K562 (cell line): Measurements from ENCODE around the gene MRPL10.

Source experiments
- BHLHE40 ChIP-seq: IDR thresholded peaks from 2 replicates; pipeline ENCODE4 v1.6.1; 2011; ENCODE audit warnings: low read length, improper control_type of control experiment
- BRCA1 ChIP-seq, 2 experiments: fragments of 450-650 bp in 1 of 2; sonication (generic) in 1 of 2; formaldehyde crosslinking in 1 of 2; IDR thresholded peaks; 2 replicates each; pipeline versions ENCODE4 v1.5.0 to v1.6.1; 2017 to 2020; ENCODE audit warnings: mild to moderate bottlenecking in 1 of 2, missing genetic modification reagents in 1 of 2
- IRF2 ChIP-seq: sonication (generic); formaldehyde crosslinking; IDR thresholded peaks from 2 replicates; pipeline ENCODE4 v1.8.1; 2022; ENCODE audit warnings: mild to moderate bottlenecking, missing genetic modification reagents
- NEUROD1 ChIP-seq: fragments of 150-350 bp; IDR thresholded peaks from 2 replicates; pipeline ENCODE4 v1.6.1; 2014; ENCODE audit warnings: borderline replicate concordance, low read length, low read depth; ENCODE audit not compliant: partially characterized antibody
- NR2C1 ChIP-seq, 2 experiments: fragments of 450-650 bp; IDR thresholded peaks; 2 replicates each; pipeline ENCODE4 v1.6.1; 2017; ENCODE audit warnings: mild to moderate bottlenecking in 2 of 2, antibody characterized with exemption in 1 of 2, inconsistent platforms in 1 of 2, missing compliant biosample characterization in 1 of 2, missing genetic modification characterization in 1 of 2
- POLR2AphosphoS5 ChIP-seq: IDR thresholded peaks from 2 replicates; pipeline ENCODE4 v1.6.1; 2011; ENCODE audit warnings: mild to moderate bottlenecking, low read depth, low read length, moderate library complexity; ENCODE audit not compliant: control insufficient read depth, insufficient read depth
- RFX1 ChIP-seq: fragments of 450-650 bp; IDR thresholded peaks from 2 replicates; pipeline ENCODE4 v1.6.1; 2016; ENCODE audit warnings: mild to moderate bottlenecking, moderate library complexity
- TEAD4 ChIP-seq, 2 experiments: sonication (generic) in 1 of 2; formaldehyde crosslinking in 1 of 2; IDR thresholded peaks; 2 replicates each; pipeline versions ENCODE4 v1.6.1 to v1.8.0; 2012 to 2022; ENCODE audit warnings: borderline replicate concordance in 1 of 2, inconsistent platforms in 1 of 2, low read length in 1 of 2, mild to moderate bottlenecking in 1 of 2, missing genetic modification reagents in 1 of 2
- ZBTB1 ChIP-seq: sonication (generic); formaldehyde crosslinking; IDR thresholded peaks from 2 replicates; pipeline ENCODE4 v1.8.1; 2023; ENCODE audit warnings: missing genetic modification reagents, low read depth, mild to moderate bottlenecking, borderline replicate concordance
- ZNF551 ChIP-seq: fragments of 250-450 bp; sonication (Bioruptor Pico); IDR thresholded peaks from 2 replicates; pipeline ENCODE4 v1.5.0; 2021; ENCODE audit warnings: mild to moderate bottlenecking, moderate library complexity
- TF ChIP-seq, protein P1 (sequence below), 3 experiments: IDR thresholded peaks in 2 of 3; conservative IDR thresholded peaks in 1 of 3; 2 replicates each; pipeline ENCODE4 v1.5.1; 2011 to 2012; ENCODE audit warnings: low read length in 3 of 3, mild to moderate bottlenecking in 3 of 3, control low read depth in 2 of 3, improper control_type of control experiment in 1 of 3, inconsistent platforms in 1 of 3, low read depth in 1 of 3, mixed read lengths in 1 of 3, moderate library complexity in 1 of 3; ENCODE audit not compliant: insufficient read depth in 2 of 3
- TF ChIP-seq, protein P2 (sequence below): fragments of 450-650 bp; IDR thresholded peaks from 2 replicates; pipeline ENCODE4 v1.6.1; 2017; ENCODE audit warnings: antibody characterized with exemption
- TF ChIP-seq, protein P3 (sequence below), 2 experiments: fragments of 450-650 bp; IDR thresholded peaks; 2 replicates each; pipeline ENCODE4 v1.6.1; 2016
- TF ChIP-seq, protein P4 (sequence below): fragments of 200-800 bp; sonication (Bioruptor generic); IDR thresholded peaks from 2 replicates; pipeline ENCODE4 v1.6.1; 2016; ENCODE audit warnings: missing genetic modification characterization, missing compliant biosample characterization

DNA sequence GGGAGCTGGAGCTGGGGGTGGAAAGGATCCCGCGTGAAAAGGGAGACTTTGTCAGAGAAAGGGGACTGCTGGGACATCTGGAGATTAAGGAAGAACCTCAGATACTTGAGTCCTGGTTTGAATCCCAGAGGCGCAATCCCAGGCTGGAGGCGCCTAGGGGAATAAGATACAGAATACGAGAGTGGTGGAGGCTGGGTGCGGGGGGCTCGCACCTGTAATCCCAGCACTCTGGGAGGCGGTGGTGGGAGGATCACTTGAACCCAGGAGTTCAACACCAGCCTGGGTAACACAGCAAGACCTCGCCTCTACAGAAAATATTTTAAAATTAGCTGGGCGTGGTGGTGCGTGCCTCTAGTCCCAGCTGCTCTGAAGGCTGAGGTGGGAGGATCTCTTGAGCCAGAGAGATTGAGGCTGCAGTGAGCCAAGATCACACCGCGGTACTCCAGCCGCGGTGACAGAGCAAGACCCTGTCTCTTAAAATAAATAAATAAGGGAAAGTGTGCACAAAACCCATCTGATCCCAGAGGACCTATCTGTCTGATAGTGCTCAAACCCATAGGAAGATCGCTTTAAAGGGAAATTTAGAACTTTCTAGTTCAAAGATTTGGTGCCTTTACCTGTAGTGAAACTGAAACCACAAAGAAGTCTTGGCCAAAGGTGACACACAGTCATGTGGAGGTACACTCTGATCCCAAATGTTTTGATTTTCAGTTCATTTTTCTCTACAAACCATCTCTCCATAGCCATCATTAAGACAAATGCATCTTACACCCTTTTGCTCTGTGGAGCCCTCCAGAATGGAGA, 10.3 kb upstream of the MRPL10 start:
- TF ChIP-seq POLR2AphosphoS5 (no peak), IRF2 (no peak), TEAD4 (IDR thresholded peaks at IDR 0.05; ENCODE audit: low read length) (no peak), TEAD4 (CRISPR knock-in tag; IDR thresholded peaks at IDR 0.05; ENCODE audit: borderline replicate concordance) (no peak), ZNF551 (CRISPR knock-in tag) (no peak), RFX1 (no peak), NR2C1 (IDR thresholded peaks at IDR 0.05) (no peak), NR2C1 (tag; IDR thresholded peaks at IDR 0.05) (no peak), BRCA1 (IDR thresholded peaks at IDR 0.05) (no peak), BRCA1 (CRISPR knock-in tag; IDR thresholded peaks at IDR 0.05) (no peak), NEUROD1 (no peak), BHLHE40 (no peak), ZBTB1 (no peak)
- TF ChIP-seq, protein P1, sequence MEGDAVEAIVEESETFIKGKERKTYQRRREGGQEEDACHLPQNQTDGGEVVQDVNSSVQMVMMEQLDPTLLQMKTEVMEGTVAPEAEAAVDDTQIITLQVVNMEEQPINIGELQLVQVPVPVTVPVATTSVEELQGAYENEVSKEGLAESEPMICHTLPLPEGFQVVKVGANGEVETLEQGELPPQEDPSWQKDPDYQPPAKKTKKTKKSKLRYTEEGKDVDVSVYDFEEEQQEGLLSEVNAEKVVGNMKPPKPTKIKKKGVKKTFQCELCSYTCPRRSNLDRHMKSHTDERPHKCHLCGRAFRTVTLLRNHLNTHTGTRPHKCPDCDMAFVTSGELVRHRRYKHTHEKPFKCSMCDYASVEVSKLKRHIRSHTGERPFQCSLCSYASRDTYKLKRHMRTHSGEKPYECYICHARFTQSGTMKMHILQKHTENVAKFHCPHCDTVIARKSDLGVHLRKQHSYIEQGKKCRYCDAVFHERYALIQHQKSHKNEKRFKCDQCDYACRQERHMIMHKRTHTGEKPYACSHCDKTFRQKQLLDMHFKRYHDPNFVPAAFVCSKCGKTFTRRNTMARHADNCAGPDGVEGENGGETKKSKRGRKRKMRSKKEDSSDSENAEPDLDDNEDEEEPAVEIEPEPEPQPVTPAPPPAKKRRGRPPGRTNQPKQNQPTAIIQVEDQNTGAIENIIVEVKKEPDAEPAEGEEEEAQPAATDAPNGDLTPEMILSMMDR (IDR thresholded peaks at IDR 0.05 in 2 of 3, conservative IDR thresholded peaks at IDR 0.05 in 1 of 3; ENCODE audit: insufficient read depth in 2 of 3, low read depth in 1 of 3, low read length in 3 of 3) = peak in 1 of 3 experiments; percentile 21; a peak in 1 of 6 replicates
- TF ChIP-seq, protein P2, sequence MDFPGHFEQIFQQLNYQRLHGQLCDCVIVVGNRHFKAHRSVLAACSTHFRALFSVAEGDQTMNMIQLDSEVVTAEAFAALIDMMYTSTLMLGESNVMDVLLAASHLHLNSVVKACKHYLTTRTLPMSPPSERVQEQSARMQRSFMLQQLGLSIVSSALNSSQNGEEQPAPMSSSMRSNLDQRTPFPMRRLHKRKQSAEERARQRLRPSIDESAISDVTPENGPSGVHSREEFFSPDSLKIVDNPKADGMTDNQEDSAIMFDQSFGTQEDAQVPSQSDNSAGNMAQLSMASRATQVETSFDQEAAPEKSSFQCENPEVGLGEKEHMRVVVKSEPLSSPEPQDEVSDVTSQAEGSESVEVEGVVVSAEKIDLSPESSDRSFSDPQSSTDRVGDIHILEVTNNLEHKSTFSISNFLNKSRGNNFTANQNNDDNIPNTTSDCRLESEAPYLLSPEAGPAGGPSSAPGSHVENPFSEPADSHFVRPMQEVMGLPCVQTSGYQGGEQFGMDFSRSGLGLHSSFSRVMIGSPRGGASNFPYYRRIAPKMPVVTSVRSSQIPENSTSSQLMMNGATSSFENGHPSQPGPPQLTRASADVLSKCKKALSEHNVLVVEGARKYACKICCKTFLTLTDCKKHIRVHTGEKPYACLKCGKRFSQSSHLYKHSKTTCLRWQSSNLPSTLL = no peak
- TF ChIP-seq, protein P3, sequence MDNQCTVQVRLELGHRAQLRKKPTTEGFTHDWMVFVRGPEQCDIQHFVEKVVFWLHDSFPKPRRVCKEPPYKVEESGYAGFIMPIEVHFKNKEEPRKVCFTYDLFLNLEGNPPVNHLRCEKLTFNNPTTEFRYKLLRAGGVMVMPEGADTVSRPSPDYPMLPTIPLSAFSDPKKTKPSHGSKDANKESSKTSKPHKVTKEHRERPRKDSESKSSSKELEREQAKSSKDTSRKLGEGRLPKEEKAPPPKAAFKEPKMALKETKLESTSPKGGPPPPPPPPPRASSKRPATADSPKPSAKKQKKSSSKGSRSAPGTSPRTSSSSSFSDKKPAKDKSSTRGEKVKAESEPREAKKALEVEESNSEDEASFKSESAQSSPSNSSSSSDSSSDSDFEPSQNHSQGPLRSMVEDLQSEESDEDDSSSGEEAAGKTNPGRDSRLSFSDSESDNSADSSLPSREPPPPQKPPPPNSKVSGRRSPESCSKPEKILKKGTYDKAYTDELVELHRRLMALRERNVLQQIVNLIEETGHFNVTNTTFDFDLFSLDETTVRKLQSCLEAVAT (IDR thresholded peaks at IDR 0.05) = no peak
- TF ChIP-seq, protein P4, sequence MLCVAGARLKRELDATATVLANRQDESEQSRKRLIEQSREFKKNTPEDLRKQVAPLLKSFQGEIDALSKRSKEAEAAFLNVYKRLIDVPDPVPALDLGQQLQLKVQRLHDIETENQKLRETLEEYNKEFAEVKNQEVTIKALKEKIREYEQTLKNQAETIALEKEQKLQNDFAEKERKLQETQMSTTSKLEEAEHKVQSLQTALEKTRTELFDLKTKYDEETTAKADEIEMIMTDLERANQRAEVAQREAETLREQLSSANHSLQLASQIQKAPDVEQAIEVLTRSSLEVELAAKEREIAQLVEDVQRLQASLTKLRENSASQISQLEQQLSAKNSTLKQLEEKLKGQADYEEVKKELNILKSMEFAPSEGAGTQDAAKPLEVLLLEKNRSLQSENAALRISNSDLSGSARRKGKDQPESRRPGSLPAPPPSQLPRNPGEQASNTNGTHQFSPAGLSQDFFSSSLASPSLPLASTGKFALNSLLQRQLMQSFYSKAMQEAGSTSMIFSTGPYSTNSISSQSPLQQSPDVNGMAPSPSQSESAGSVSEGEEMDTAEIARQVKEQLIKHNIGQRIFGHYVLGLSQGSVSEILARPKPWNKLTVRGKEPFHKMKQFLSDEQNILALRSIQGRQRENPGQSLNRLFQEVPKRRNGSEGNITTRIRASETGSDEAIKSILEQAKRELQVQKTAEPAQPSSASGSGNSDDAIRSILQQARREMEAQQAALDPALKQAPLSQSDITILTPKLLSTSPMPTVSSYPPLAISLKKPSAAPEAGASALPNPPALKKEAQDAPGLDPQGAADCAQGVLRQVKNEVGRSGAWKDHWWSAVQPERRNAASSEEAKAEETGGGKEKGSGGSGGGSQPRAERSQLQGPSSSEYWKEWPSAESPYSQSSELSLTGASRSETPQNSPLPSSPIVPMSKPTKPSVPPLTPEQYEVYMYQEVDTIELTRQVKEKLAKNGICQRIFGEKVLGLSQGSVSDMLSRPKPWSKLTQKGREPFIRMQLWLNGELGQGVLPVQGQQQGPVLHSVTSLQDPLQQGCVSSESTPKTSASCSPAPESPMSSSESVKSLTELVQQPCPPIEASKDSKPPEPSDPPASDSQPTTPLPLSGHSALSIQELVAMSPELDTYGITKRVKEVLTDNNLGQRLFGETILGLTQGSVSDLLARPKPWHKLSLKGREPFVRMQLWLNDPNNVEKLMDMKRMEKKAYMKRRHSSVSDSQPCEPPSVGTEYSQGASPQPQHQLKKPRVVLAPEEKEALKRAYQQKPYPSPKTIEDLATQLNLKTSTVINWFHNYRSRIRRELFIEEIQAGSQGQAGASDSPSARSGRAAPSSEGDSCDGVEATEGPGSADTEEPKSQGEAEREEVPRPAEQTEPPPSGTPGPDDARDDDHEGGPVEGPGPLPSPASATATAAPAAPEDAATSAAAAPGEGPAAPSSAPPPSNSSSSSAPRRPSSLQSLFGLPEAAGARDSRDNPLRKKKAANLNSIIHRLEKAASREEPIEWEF (CRISPR knock-in tag) = no peak
